Measurements from ENCODE around the gene STRADA.

Gene STRADA

DNA sequence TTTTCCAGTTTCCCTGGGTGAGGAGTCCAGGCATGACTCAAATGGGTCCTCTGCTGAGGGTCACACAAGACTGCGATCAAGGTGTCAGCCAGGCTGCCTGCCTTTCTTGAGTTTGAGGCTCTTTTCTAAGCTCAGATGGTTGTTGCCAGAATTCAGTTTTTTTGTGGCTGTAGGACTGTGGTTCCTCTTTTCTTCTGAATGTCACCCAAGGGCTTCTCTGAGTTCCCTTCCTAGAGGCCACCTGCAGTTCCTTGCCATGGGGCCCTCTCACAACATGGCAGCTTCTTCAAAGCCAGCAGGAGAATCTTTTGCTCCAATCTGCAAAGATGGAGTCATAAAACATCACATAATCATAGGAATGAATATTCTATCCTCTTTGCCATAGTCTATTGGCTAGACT, 59.2 kb downstream of the STRADA start:
- no peak for DNase-seq

DNA sequence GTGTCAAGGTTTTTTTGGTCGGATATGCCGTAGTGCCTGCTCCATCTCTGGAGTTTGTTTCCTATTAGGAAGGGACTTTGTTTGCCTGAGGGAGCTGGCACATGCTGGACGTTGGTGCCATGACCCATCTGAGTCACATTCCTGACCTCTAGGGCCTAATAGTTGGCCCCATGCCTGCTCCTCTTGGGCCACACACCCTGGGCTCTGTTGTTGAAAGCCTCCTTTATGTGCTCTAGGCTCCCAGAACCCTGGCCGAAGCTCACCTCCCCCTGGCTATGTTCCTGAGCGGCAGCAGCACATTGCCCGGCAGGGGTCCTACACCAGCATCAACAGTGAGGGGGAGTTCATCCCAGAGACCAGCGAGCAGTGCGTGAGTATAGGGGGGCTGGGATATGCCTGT, 60.1 kb downstream of the STRADA start:
- DNase-seq, result no peak

DNA sequence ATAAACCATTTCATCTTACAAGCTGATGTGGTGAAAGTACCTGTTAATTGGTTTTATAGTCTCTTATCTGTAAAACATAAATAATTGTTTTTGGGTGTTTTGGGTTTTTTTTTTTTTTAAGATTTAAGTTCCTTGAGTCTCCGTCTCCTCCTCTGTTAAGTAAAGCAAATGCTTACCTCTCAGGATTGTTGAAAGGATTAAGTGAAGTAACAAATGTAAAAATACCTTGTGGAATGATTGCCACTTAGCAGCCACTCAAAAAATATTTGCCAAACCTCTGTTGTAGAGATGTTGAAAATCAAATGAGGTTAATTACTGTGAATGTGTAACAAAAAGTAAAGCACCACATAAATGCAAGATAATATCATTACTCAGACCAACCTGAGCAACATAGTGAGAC, 60.9 kb downstream of the STRADA start:
- DNase-seq, result no peak

DNA sequence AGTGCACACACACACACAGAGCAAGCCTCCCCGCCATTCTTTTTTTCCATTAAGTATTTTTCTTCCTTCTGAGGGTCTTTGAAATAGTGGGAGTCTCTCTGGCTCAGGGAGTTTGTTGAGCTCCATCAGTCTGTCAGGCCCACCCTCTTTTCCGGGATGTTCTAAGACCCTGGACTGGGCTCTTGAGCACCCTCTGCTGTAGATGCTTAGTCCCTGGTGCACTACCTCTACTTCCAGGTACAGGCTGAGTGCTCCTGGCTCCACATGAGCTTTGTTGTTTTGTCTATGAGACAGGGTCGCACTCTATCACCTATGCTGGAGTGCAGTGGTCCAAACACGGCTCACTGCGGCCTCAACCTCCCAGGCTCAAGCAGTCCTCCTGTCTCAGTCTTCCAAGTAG, 62.4 kb downstream of the STRADA start:
- DNase-seq, result no peak

DNA sequence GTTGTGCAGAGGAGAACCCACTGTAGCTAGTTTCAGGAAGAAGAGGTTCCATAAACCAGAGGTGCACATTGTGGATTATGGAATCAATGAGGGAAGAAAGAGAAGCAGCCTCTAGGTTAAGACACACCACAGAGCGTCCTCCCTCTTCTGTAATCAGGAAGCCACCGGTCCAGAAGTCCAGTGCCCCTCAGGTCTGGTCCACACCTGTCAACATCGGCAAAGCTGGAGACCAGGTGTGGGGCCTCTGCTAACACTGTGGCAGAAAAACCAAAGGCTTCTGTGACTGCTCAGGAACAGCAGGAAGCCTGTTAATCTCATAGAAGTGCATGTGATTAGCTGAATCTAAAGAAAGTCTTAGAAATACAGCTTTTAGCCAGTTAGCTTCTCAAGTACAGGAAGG, 65.0 kb downstream of the STRADA start:
- no peak for DNase-seq

DNA sequence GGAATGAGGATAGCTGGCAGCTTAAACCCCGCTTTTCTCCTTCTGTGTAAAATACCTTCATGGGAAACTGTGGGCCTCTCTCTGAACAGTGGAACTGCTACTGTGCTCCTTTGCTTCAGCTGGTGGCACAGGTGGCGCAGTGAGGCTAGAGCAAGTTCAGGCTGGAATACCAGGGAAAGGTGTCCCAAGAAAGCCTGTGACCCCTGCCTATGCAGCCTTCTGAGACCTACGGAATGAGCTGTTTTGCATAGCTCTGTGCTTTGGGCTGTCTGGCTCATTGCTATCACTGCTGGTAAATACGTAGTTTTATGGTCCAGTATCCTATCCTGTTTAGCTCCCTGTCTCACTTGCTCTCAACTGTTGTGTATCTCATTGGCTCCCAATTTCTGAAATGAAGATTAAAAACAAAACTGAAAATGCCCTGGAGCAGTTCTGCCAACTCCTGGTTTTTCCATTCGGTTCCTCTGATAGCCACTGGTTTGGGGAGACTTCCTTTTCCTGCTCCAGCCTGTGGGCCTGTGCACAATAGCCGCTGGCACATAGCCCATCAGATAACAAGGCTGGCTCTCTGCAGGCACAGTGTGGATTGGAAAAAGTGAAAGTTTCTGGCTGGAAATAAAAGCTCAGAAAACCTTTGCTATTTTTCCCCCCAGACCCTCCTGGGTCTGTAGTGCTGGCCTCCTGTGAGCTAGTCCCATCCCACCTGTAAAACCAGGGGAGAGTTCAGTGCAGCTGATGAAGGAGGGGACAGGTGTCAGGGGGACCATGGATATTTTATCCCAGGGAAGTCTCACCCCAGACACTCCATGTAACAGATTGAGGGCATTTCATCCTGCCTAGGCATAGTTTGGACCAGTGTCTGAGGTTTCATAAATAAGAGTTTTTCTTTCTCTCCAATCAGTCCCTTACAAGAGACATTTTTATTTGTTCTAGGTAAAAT, 65.7 kb downstream of the STRADA start:
- DNase-seq, result no peak

DNA sequence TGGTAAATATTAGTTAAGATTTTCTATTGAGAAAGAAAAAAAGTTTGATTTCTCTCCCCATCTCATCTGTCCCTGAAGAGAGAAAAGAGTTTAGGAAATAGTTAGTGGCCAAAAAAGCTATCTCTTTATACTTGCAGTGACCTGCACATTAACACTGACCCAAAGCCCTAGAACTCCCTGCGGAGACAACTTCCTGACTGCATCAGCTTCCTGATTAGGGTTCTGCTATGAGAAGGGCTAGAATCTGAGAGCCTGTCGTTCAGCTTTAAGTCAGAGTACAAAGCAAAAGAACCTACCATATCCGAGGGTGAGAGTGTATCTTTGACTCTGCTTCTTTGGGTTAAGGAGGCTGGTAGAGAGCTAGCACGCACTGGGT, 66.4 kb downstream of the STRADA start:
- no peak for DNase-seq

DNA sequence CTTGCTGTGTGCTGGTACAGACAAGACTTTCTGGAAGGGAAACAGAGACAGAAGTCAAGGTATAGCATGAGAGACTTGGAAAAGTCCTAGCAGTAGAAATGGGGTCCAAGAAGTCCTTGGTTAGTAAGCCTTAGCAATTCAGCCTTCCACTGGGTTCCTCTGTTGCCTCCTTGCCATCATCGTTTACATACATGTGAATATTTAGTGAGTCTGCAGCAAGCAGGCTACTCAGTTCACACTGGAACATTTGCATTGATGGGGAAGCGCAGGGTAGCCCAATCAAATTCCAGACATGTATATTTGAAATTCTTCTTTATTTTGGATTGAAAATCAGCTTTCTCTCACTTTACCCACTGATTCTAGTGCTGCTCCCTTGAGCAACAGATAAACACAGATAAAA, 68.7 kb downstream of the STRADA start:
- no peak for DNase-seq

DNA sequence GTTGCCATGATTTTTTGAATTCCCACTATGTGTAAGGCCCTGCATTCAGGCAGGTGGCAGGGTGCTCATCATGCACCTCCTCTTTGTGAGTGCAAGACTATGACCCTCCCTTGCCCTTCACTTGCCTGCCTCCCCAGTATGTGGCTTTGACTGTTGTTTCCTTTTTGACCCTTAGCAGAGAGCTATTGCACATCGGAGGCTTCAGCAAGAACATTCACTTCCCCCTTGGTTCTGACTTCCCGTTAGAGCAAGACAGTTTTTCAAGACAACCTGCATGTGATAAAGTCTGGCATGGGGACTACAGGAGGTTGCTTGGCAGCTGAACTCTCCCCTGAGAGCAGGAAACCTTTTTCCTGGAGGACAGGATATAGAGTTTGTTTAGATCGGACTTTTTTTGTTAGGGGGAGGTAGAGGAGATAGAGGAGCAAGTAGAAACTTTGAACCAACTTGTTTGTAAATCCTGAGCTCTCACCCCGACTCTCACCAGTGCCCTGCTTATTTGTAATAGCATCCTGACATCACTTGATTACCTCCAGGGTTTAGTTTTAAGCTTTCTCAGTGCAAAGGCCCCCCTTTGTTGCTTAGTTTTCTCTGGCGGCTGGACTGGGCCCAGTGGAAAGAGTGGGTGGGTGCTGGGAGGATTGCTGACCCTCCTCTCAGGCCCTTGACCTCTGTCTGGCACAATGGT, 75.9 kb downstream of the STRADA start:
- DNase-seq, result no peak

DNA sequence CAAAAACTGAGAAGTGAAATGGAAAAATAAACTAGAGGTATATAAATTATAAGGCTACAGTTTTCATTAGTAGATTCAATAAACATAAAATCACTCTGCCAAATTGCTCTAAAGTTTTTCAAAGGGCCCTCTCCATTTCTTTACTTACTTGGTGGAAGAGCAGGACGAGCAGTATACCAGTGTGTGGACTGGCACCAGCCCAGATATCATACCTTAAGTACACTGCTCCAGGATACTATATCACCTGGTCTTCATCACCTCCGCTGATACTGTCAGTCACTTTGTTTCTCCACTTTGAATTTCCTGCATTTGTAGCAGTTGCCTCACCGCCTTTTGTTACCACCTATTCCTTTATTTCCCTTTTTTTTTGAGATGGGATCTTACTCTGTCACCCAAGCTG, 81.7 kb downstream of the STRADA start:
- no peak for DNase-seq

DNA sequence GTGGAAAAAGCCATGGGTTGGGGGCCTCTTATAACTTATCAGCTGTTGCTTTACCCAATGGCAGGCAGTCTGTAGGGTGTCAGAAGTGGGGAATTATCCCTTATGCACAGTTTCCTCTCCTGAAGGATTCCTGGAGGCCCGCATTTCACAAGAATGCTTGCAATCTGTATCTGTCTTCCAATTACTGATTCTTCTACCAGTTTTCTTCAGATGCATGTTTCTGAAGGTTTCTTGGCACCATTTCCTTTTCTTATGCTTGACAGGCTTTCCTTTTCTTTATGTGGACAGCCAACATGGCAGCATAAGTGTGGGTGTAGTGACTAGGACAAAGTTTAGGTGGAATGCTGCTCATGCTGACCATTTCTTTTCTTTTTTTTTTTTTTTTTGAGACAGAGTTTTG, 83.2 kb downstream of the STRADA start:
- DNase-seq, result no peak

DNA sequence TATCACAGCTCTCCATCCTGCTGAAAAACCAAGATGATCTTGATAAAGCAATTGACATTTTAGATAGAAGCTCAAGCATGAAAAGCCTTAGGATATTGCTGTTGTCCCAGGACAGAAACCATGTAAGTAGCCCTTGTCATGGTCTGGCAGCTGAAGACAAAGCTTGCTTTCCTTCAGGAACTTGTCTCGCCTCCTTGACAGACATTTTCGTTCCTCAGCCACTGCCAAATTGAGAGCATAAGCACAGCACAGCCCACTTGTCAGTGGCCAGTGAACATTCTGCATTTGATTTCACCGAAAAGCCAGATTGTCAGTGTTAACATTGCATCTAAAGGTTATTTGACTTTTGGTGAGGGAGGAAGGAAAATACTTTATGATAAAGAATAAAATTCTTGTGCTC, 83.8 kb downstream of the STRADA start:
- no peak for DNase-seq

DNA sequence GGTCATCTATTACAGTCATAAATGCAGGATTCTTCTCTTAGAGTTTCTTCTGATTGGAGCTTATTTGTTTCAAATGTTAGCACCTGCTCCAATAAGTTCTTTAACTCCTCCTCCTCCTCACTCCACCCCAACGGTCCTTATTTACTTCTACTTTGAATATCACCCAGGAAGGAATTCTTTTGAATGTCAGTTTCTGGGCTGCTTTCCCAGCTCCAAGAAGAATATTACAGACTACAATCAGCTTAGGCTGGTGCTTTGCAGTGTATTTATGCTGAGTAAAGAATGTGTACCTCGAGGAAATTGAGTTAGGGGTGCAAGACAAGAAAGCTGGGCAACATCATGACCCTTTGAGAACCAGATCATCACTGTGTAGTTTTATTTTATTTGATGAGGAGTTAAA, 88.5 kb downstream of the STRADA start:
- no peak for DNase-seq
